Measurements from ENCODE around the gene AKIP1.

DNA sequence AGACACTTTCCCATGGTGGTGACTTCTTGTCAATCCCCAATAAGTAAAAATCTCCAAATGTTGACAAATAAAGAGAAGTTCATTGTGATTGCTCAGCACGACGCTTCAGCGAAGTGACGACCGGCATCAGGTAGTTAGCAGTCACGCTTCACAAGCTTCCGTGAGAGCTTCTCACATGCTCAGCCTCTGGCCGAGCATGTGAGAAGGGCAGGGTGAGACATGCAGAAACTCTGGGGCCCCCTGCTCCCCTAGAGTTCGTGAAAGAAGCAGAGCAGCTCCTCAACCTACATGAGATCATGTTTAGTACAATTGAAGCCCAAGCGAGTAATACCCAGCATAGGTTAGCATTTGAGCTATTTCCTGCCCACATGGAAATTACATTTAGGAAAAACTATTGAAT lies 26.2 kb downstream of the AKIP1 start:
- TF ChIP-seq POLR2AphosphoS5 (IDR thresholded peaks at IDR 0.05; ENCODE audit: borderline replicate concordance, low read depth, low read length) = no peak
- TF ChIP-seq EZH2 (IDR thresholded peaks at IDR 0.05) = no peak
- no peak for TF ChIP-seq FOXP2 (optimal IDR thresholded peaks at IDR 0.05; ENCODE audit: control extremely low read depth, extremely low read length, insufficient read depth)
